ENCODE data around the gene SSRP1.
"Not testable (repeated sequence)": the region's sequence is repeated elsewhere in the genome, so short reads cannot be mapped to it uniquely, and the experiment has no call there.

The SSRP1 gene

DNA sequence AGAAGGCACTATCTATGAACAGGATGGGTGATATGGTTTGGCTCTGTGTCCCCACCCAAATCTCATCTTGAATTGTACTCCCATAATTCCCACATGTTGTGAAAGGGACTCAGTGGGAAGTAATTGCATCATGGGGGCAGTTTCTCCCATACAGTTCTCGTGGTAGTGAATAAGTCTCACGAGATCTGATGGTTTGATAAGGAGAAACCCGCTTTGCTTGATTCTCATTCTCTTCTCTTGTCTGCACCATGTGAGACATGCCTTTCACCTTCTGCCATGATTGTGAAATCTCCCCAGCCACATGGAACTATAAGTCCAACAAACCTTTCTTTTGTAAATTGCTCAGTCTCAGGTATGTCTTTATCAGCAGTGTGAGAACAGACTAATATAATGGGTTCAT, 39.5 kb downstream of the SSRP1 start:
- not testable (repeated sequence) for DNase-seq

DNA sequence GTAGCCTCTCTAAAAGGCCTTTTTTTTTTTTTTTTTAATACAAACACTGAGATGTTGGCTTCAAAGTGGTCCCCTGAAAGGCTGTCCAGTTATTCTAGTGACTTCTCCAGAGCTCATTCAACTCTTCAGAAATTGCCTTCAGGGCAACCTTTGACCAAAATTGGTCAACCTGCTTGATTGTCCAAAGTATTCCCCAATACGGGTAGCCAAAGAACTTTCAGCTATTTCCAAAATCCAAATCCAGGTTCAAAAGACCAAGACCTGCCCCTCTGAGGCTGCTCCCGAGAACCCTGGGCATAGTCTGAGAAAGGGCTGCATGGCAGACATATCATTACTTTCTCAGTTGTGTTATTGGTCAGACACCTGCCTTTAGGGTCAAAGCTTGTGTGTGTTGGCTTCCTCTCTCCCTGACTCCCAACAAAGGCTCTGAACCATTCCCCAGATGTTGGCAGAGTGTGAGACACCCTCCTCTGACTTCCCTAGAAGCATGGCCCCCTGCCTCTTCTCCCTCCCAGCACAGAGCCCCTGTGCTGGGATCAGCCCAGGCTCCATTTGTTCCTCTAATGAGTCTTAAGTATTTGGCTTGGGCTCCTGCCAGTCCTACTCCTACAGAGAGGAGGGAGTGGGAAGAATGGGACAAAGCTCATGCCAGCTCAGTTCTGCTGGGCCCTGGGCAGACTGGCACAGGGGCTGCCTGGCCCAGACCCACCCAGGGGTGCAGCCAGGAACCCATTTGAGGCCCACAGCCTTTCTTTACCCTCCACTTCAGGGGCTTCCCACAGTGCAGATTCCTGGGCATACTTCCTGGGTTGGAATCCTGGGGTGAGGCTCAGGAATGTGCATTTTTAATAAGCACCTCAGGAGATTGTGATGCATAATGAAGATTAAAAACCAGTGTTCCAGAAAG, 41.2 kb downstream of the SSRP1 start:
- no peak for DNase-seq

DNA sequence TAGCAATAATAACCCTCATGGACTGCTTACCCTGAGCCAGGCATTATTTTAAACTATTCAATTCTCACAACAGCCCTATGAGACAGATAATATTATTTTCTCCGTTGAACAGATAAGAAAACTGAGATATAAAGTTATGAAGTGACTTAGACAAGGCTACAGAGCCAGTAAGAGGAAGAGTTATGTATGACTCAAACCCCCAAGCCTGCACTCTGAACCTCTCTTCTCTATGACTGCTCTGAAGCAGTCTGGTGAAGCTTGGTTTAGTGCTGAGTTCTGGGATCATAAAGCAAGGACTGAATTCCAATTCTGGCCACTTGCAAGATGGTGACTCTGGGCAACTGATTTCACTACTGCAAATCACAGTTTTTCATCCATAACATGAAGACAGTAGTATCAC, 45.4 kb downstream of the SSRP1 start:
- no peak for DNase-seq

DNA sequence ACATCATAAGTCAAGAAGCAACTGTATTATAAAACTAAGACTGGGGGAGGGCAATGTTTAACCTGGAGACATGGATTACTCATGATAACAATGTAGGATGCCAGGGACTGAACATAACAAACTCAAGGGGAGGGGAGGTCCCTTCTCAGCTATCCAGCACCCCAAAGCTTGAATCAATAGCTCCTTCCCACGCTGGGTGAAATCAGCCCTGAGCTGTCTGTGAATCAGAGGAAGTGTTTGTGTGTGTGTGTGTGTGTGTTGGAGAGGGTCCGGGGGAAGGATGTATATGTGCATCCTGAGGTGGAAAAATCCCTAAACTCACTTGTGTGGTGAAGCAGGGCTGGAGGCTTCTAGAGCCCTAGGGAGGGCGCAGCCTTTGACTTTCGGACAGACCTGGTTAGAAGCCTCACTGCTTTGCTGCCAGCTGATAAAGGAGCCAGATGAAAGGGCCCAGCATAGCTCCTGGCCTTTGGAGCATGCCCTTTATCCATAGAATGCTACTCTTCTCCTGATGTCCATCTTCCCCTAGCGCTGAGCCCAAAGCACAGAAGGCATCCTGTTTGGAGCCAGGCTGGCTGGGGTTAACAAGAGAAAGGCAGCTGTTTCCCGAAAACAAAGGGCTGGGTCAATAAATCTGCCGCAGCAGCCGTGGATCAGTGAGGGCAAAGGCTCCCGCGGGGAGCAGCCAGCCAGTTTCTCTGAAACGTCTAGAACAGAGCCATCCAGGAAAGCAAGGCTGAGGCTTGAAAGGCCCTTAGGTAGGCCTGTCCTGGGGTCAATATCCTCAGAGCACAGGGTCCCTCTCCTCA, 46.7 kb downstream of the SSRP1 start:
- DNase-seq = no peak

DNA sequence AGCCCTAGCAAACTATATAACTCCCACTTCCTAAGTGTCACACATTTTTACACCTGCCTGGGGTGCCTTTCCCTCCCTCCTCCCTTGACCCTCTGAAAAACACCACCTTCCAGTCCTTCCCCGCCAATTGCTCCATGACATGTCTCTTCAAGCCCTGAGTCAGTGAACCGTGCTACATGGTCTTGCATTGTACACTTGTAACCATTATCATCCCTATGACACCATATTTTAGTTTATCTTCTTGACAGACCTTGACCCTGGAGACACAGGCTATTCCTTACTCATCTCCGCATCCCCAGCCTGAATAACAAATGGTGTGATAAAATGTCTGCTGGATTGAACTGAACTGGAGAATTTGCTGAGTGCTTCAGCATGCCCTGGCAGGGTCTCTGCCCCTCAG, 47.8 kb downstream of the SSRP1 start:
- DNase-seq = no peak

DNA sequence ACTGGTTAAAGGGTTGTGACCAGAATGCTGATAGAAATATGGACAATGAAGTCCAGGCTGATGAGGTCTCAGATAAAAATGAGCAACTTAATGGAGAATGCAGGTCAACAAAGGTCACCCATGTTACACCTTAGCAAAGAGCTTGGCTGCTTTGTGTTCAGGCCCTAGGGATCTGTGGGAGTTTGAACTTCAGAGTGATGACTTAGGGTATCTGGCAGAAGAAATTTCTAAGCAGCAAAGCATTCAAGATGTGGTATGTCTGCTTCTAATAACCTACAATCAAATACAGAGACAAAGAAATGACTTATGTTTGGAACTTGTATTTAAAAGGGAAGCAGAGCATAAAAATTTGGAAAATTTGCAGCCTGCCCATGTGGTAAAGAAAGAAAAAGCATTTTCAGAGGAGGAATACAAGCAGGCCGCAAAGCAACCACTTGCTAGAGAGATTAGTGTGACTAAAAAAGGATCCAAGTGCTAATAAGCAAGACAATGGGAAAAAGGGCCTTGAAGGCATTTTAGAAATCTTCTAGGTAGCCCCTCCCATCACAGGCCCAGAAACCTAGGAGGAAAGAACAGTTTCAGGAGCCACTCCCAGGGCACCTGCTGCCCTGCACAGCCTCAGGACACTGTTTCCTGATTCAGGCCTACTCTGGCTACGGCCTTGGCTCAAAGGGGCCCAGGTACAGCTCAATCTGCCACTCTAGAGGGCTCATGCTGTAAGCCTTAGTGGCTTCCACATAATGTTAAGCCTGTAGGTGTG, 52.3 kb downstream of the SSRP1 start:
- DNase-seq = no peak

DNA sequence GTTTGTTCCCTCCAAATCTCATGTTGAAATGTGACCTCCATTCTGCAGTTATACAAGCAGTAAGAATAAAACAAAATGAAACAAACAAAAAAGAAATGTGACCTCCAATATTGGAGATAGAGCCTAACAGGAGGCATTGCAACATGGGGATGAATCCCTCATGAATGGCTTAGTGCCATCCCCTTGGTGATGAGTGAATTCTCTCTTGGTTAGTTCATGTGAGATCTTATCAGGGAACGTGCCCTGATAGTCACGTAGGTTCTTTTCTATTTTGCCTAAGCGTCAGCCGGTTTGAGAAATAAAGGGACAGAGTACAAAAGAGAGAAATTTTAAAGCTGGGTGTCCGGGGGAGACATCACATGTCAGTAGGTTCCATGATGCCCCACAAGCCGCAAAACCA, 54.1 kb downstream of the SSRP1 start:
- DNase-seq = not testable (repeated sequence)

DNA sequence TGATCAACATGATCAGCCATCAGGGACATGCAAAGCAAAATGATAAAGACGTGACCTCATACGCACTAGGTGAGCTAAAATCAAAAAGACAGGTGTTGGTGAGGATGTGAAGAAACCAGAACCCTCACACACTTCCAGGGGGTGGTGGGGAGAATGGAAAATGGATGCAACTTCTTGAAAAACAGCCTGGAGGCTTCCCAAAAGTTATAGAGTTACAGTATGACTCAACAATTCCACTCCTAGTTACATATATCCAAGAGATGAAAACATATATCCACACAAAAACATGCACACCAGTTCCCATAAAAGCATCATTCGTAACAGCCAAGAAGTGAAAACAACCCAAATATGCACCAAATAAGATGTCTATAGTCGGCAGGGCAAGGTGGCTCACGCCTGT, 56.6 kb downstream of the SSRP1 start:
- DNase-seq = no peak

DNA sequence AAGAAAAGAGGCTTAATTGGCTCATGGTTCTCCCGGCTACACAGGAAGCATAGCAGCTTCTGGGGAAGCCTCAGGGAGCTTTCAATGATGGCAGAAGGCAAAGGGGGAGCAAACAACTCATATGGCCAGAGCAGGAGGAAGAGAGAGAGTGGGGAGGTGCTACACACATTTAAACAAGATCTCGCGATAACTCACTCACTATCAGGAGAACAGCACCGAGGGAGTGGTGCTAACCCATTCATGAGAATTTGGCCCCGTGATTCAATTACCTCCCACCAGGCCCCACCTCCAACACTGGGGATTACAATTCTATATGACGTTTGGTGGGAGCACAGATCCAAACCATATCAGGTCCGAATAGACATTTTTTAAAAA, 57.0 kb downstream of the SSRP1 start:
- DNase-seq = no peak

DNA sequence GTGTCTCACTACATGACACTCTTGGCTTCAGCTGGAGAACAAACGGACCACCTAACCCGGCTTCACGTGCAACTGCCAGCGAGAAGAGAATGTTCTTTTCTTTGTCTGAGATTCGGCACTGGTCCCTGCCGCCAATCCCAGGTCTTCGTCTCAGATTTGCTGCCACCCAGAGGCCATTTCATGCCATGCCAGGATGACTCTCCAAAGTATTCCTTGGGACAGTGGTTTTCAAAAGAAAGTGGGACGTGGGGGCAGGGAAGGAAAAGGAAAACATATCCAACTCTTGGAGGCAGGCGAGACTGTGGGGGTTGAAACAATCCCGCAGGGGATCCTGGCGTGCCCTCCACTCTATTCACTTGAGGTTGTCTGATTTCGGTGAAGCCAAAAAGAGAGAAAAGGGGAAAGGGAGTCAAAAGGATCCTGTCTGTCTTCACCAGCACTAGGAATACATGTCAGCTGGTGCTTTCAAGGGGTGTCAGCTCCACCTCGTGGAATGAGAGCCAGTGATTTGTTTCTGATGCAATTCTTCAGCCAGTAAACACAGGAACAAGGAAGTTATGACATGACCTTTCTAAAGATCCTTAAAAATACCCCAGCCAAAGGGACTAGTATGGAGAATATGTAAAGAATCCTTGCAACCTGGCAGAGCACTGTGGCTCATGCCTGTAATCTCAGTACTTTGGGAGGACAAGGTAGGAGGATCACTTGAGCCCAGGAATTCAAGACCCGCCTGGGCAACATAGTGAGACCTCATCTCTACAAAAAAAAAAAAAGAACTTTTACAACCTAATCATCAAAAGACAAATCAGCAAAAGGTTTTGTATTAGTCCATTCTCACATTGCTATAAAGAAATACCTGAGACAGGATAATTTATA, 57.6 kb downstream of the SSRP1 start:
- peak; percentile 20 for DNase-seq

DNA sequence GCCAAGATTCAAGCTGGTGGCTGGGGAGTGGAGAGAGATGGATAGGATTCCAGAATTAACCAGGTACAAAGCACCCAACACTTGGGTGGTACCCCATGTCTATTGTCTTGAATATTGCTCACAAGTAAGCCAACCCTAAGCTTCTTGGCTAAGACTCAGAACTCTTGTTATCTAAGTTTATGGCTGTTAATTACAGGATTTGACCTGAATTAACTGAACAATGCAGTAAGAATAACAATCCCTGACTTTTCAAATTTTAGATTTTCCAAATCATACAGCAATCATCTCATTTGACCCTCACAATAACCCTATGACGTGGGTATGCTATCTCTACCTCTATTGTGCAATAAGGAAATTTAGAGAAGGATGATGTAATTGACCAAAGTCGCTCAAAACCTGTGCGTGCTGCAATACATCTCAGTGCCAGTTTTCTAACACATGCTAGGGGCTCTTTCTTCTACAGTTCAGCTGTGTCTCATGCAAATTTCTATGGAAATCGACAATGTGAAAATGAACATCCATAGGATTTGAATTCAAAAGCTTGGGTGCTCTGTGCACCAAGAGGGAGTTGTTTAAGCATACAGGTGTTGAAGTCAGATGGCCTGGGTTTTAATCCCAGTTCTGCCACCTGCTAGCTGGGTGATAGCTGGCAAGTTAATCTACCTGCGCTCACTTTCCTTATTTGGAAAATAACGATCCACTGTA, 58.6 kb downstream of the SSRP1 start:
- DNase-seq = no peak

DNA sequence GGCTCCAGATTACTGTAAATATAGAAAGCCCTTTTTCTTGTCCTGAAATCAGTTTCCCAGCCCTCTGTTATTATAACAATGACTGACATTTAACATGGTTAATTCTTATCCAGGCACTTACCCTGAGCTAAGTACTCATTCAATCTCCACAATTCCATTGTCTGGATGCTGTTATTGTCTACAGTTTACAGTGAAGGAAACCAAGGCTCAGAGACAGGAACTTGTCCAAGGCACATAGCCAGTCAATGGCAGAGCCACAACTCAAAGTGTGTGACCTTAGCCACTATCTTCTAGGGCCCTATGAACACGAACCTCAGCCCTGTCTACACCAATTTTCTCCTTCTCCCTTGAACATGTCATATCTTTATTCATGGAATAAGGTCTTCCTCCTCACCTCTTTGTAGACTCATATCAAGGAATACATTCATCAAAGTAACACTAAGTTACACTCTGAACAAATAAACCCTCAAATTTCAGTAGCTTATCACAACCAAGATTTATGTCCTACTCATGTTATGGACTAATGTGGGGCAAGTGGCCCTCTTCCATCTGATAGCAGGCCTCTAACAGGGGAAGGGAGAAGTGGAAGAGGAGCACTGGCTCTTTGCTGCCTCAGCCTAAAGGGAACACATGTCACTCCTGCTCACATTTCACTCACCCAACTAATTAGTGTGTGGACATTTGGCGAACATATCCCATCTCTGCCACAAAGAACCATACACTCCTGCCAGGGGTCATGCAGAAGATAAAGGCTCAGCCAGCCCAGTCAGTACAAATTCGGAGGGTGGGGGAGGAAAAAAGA, 59.3 kb downstream of the SSRP1 start:
- no peak for DNase-seq
